HG02870 (cell line): ENCODE measurements around the gene SULT2B1.

Experiments
- ATAC-seq: cut with Tn5 transposase; IDR thresholded peaks from one replicate; pipeline ENCODE4 v1.9.1; 2021; ENCODE audit warnings: mild to moderate bottlenecking, moderate library complexity; ENCODE audit not compliant: unreplicated experiment

Gene SULT2B1

DNA sequence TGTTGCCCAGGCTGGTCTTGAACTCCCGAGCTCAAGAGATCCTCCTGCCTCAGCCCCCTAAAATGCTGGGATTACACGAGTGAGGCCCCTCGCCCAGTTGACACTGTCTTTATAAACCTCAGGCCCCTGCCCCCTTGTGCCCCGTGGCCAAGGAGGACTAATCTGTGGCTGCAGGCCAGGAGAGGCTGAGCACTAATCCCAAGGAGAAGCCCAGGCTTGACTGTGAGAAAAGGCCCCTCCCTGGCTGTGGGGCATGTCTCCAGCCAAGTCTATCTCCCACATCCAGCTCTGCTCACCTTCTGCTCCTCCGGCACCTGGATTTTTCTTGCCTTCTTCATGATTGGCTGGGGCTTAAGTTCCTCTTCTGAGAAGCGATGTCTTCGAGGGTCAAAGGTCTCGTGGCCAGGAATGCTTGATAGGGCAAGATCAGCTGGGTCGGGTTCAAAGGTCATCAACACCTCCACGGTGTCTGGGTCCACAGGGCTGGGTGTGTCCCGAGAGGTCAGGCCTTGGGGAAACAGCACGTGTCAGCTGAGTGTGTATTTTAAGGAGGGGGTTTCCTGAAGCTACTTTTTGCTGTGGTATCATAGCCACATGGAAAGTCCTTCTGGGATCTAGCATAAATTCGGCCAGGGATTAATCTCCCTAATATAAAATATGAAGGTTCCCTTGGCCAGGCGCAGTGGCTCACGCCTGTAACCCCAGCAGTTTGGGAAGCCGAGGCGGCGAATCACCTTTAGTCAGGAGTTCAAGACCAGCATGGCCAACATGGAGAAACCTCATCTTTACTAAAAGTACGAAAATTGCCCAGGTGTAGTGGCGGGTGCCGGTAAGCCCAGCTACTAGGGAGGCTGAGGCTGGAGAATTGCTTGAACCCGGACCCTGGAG lies 81.4 kb downstream of the SULT2B1 start:
- no peak for ATAC-seq

DNA sequence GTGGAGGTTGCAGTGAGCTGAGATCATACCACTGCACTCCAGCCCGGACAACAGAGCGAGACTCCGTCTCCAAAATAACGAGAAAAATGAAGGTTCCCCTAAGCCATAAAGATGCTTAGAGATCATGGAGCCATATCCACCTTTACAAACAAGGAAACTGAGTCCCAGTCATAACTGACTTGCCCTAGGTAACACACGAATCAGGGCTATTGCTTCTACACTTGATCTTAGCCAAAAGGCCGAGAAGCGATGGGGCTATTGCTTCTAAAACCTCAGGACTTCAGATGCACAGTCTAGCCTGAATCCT lies 82.0 kb downstream of the SULT2B1 start:
- no peak for ATAC-seq

DNA sequence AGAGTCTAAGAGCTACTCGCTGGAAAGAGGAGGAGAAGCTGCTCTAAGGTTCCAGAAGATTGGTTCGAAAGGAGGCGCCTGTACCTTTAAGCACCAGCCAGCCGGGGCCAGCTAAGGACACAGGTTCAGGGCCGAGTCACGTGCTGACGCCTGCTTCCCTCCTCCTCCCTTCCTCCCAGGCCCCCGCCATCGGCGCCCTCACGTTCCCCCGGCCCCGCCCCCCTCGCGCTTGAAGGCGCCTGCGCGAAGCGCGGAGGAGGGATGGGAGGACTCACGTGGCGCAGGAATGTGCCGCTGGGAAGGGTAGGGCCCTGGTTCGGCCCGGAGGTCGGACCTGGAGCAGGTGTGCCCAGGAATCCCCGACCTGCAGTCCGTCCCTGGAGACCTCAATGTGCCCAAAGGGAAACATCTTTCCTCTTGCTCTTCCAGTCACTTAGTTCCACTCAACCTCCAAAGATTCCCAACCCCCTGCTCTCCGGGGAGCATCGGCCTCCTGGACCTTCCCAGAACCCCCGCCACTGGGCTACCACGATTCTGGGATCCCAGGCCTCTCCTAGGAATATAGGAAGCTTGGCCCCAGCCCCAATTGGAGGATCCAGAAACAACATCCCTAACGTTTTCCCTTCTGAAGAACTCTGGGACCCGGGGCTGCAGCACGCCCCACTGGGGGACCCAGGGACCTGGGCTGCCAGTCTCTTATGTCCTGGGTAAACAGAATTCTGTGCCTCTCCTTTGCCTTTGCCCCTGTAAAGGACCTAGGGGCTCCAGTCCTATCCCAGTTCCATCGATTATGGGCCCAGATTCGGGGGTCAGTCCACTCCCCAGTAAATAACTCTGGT lies 82.7 kb downstream of the SULT2B1 start:
- ATAC-seq = peak; percentile 30

DNA sequence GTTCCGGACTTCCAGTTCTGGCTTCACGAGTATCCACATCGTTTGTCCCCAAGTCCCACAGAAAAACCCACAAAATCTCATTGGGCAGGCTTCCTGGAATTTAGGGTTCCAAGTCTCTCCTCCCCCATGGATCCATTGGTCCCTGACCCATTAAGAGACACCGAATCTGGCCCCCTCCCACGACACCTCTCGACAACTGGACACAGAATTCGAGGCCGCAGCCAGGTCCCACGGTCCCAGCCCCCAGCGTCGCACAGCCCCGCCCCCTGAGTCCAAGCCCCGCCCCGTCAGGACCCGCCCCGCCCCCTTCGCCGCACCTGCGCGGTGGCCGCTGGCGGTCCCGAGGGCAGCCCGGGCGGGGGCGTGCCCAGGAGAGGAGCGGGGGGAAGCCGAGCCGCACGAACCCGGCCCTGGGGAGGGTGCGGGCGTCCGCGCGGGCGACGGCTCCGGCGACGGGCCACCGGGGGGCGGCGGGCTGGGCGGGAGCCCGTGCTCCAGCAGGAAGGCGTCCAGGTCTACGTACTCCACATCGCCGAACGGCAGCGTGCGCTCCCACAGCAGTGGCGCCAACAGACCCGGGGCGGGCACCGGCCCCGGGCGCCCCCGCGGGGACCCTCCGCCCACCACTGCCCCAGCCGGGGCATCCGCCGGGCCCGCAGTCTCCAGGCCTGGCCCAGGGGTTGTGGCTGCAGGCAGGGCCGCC lies 83.4 kb downstream of the SULT2B1 start:
- ATAC-seq = no peak

DNA sequence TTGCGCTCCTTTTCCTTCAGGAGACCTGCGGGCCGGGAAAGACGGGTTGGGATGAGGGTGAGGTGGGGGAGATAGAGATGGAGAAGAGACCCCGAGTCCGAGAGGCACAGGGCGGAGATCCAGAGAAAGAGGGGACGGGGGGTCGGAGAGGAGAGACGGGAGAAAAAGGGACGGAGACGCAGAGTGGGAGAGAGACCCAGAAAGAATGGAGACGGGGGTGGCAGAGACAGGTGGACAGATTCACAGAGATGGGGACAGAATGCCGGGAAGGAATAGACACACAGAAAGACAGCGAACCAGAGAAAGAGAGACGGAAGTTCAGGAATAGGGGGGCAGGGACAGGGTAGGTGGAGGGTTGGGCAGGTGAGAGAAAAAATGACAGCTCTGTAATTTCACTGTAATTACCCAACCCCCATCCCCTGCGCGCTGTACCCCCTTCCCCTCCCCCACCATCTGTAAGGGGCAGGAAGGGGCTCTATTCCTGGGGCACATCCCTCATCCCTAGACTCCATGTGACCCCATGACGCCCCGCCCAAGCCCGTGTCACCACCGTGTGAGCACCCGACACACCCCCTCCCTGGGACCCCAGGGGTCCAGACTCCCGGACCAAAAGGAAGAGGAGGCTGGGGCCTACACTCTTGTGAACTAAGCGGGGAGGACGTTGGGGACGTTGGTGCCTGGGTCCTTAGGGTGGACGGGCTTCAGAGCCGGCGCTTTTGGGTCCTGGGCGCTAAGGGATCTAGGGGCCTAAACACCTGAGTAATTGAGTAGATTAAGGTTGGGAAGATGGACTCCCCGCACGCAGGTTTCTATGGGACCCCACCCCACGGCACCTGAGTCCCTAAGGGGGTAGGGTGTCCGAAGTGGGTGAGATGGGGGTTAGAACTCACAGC lies 84.2 kb downstream of the SULT2B1 start:
- no peak for ATAC-seq

DNA sequence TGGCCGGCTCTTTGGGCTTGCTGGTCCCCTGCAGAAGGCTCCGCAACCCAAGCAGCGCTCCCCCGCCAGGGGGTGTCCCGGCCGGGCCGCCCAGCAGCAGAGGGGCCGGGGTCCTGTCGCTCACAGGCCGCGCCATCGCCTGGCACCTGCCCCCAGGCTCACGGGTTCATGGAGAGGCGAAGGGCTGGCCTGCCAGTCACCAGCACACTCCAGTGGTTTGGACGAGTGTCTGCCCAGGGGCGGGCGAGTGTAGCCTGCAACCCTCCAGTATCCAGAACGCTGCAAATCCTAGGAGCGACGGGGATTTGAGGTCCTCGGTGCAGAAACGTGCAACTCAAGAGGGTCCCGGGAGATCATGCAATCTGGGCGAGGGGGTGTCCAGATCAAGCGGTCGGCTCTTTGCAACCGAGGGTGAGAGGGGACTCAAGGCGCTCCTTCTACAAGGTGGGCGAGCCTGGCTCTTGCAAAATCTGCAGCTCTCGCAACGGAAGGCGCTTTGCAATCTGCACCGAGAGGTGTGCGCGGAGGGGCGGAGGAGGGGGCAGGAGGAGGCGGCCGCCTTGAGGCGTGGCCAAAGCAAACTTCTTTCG lies 85.0 kb downstream of the SULT2B1 start, which contains the start of gene DBP:
TSS of gene DBP (minus strand) at position 521 of the 590 bp plus-strand sequence. CDS start at position 136, 385 bp downstream.
- no peak for ATAC-seq

DNA sequence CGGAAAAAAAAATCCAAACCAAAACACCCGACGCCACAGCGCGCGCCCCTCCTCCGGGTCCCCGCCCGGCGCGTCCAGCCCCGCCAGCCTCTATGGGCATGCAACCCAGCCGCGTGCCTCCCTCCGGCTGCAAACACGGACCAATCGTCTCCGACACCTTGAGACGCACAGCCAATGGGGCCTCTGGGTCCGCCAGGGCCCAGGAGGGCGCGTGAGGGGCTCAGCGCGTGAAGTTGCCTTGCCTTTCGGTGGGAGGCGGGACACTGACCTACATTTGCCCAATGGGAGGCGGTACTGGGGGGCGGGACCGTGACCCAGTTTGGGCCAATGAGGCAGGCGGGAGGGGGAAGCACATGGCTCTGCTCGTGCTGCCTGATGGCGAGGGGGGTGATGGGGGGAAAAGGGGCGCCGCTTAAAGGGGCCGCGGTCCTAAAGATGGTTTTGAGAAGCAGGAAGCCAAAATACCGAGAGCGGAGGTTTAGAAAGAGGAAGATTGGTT lies 85.5 kb downstream of the SULT2B1 start:
- peak; percentile 69 for ATAC-seq

DNA sequence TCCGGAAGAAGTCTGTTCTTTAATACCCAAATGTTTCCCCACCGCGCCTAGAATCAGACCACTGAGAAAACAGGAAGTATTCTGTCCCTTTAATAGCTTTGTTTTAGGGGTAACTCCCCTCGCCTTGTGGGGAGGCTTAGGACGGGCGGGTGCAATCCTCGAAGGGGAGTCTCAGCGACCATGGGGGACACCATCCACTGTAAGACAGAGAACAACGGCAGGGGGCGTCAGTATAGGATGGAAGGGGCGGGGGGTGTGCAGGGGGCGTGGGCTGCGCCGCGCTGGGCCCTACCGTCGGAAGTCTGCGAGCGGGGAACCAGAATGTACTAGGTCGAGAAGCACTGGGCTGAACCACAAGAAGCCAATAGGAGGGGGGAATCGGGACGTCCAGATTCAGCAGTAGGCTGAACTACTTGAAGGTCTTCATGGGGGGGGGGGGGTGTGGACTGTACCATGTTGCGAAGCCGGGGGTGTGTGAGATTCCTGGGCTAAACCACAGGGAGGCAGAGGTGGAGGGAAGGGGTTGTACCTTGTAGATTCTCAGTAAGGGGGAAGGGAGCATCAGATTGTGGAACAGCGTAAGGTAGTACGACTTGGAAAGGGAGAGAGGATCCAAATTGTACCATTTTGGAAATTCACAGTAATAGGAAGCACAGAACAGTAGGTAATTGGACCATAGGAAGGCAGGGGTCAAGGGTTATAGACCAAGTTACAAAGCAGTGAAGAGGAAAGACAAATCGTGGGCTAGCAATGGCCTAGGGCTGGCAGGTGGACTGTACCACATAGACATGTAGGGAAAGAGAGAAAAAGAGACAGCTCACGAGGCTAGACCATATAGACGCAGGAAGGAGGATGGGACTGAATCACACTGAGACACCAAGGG lies 86.2 kb downstream of the SULT2B1 start:
- peak; percentile 9 for ATAC-seq

DNA sequence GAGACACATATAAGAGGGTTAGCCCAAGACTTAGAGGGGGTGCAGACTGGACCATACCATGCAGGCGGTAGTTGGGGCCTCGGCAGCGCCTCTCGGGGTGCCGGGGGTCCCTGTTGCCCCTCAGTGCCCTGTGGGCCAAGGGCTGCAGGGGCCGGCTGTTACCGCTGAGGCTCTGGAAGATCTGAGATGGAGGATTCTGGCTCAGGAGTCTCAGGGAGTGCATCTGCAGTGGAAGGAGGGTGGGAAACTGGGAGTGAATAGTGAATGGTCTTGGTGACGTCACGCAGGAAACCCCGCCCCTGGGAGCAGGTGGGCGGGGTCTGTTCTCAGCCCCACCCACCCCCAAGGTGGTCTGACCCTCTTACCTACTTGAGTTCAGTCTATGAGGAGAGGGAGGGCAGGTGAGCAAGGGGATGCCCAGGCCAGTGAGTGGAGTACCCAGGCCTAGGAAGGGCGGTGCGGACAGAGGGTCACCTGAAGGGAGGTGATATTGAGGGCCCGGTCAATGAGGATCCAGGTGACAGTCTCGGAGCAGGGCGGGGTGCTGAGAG lies 86.9 kb downstream of the SULT2B1 start:
- ATAC-seq = no peak

DNA sequence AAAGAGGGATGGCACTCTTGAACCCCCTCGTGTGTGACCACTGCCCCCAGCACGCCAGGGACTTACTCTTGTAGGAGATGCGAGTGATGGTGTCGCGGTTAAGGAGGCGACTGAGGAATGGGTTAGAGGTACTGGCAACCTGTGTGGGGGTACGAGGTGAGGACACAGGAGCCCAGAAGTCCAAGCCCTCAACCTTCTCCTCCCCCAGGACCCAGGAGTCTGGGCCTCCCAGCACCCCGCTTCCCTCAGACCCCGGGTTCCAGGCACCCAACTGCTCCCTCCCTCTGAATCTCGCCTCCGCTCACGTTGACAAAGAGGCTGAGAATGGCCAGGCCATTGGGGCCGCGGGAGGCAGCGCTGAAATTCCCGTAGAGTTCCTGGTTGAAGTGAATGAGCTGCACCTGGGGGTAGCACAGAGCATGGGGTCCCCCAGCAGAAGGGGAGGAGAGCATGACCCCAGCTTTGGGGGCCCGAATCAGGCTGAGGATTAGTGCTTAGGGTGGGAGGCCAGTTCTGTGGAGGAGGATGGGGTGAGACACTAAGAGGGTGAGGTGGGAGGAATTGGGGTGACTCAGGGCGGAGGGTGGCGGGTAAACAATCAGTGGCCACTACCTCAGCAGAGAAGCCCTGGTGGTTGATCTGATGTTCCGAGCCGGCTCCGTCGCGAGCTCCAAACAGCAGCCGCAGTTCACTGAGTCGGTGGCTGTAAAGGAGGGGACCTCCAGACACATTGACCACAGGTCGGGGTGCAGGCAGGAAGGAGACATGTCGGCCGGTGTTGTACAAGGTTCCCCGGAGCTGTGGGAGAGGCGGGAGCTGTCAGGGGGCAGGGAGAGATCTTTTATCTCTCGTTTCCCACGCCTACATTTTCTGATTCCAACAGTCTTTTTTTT lies 87.8 kb downstream of the SULT2B1 start:
- no peak for ATAC-seq

DNA sequence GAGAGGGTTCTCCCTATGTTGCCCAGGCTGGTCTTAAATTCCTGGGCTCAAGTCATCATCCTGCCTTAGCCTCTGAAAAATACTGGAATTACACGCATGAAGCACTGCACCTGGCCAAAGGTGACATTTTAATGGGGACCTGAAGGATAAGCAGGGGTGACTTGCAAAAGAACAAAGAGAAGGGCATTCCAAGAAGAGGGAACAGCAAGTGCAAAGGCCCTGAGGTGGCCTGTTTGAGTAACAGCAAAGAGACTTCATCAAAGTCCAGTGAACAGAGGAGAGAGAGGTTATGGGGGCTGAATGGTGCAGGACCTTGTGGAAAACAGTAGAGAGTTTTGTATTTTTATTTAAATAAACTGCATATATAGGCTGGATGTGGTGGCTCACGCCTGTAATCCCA lies 89.9 kb downstream of the SULT2B1 start:
- no peak for ATAC-seq

DNA sequence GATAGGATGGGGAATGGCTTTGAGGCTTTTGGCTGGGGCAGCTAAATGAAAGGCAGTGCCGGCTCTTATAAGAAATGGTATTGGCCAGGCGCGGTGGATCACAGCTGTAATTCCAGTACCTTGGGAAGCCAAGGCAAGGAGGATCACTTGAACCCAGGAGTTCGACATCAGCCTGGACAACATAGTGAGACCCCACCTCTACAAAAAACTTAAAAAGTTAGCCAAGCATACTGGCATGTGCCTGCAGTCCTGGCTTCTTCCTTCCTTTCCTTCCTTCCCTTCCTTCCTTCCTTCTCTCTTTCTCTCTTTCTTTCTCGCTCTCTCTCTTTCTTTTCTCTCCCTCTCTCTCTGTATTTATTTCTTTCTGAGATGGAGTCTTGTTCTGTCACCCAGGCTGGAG lies 90.9 kb downstream of the SULT2B1 start:
- ATAC-seq = no peak

DNA sequence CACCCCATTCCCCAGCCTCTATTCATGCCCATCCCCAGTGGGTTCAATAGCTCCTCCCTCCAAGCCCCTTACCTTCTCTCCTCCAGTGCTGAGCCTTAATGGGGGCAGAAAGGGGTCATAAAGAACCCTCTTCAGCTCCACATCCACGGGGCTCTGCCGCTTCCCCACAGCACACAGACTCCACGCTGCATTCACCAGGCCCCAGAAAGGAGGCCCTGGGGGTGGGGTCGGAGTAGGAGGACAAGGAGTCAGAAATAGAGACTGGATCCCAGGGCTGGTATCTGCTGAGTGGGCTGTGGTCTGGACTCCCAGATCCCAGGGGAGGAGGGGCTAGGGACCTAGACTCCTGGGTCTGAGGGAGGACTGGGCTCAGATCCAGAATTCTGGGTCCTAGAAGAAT lies 92.4 kb downstream of the SULT2B1 start:
- ATAC-seq = no peak

DNA sequence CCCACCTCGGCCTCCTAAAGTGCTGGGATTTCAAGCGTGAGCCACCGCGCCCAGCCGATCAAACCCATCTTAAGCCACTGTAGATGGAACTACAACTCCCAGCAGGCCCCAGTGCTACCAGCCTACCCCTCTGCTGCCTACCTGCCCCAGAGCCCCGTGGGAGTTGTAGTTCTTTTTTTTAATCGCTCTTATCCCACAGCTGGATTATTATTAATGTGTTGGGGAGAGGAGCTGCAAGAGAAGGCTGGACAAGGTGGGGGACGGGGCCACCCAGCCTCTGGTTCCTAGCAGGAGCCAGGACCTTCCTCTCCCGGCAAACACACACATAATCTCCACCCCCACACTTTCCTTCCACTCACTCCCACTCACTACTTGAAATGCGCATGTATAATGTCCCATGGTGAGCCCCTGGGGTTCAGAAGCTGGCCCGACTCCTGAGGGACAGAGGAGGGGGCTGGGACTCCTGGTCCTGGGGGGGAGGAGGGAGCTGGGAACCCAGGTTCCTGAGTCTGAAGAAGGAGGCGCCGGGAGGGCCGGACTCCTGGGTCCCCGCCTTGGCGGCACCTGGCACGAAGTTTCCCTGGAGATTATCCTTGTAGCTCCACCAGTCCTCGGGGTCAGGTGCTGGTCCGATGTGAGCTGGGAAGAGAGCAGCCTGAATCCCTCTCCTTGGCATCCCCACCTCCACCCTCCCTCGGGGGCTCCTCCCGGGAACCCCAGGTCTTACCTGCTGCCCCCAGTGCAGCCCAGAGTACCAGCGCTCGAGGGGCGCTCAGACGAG lies 93.1 kb downstream of the SULT2B1 start:
- ATAC-seq = peak; percentile 45

DNA sequence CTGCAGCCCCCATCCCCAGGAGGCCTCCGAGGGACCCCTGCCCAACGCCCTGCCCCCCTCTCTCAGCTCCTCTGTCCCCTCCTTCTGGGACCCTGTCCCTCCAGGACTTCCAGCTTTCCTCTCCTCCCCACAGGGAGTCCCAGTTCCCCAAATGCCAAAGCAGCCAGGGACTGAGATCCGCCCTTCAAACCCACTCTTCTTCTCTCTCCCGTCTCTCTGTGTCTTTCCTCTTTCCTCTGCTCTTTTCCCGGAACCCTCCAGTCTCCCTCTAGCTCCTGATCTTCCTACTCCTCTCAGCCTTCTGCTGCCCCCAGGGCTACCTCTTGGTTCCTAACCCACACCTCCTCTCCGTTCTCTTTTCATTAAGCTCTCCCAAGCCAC lies 93.6 kb downstream of the SULT2B1 start:
- no peak for ATAC-seq

DNA sequence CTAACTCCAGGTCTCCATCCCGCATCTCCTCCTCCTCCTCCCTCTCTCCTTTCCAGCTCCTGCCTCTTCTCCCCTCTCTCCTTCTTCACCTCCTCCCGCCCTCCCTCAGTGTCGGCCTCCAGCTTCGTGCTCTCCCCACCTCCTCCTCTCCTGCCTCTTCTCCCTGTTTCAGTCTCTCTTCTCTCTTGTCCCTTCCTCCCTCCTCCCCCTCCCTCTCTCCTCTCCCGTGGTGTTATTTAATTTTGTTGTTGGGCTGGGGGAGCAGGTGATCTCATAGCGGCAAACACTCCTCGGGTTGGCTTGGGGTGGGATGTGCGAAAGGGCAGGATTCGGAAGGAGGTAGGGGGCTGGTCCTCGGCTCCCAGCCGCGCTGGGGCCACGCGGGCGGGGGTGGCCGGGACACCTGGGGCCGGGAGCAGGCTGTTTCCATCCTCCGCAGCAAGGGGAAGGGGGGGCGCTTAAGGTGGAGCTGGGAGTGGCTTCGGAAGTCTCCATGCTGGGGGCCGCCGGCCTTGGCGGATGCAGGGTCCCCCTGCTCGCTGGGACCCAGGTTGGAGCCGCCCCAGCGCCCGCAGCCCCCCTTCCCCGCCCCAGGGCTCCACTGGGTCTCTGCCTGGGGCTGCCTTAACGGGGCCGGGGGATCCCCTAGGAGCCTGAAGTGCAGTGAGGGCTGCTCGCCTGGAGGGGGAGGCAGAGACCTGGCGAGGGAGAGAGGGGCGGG lies 94.2 kb downstream of the SULT2B1 start, which contains the start of gene CA11:
TSS of gene CA11 (minus strand) at position 187 of the 721 bp plus-strand sequence. CDS start 555 bp downstream, outside the sequence.
- ATAC-seq = peak; percentile 71
